Stimulated activated naive CD8-positive, alpha-beta T cell treated with anti-CD3 and anti-CD28 coated beads, Interleukin-15, Interleukin-2, amounts not matched to agents 100 ng/mL and 50 ng/mL, for 24 hours (primary cell): ENCODE results near the gene SMCO2.

Source experiments
- H3K27ac Mint-ChIP-seq: one replicate; pipeline ENCODE4 v1.8.0; 2021; ENCODE audit warnings: mild to moderate bottlenecking, mixed read lengths
- H3K27me3 Mint-ChIP-seq: one replicate; pipeline ENCODE4 v1.8.0; 2021; ENCODE audit warnings: mixed read lengths
- H3K36me3 Mint-ChIP-seq: one replicate; pipeline ENCODE4 v1.8.0; 2021; ENCODE audit warnings: low read depth, mixed read lengths
- H3K4me1 Mint-ChIP-seq: one replicate; pipeline ENCODE4 v1.8.0; 2021; ENCODE audit warnings: low read depth, mixed read lengths
- H3K4me3 Mint-ChIP-seq: one replicate; pipeline ENCODE4 v1.8.0; 2021; ENCODE audit warnings: mild to moderate bottlenecking, mixed read lengths
- H3K9me3 Mint-ChIP-seq: one replicate; pipeline ENCODE4 v1.8.0; 2021; ENCODE audit warnings: mixed read lengths

Gene SMCO2

GRCh38 chr12:27436768-27437167, 9.8 kb upstream of the SMCO2 start:
- peaks cover 14% of the 10 kb centered on the region for H3K4me1 Mint-ChIP-seq
- H3K36me3 Mint-ChIP-seq: no peaks in the 10 kb centered on the region
- H3K27ac Mint-ChIP-seq: no peak overlapping the region

GRCh38 chr12:27437839-27438238, 8.7 kb upstream of the SMCO2 start:
- Mint-ChIP-seq H3K4me1 (peaks cover 14% of the 10 kb centered on the region), H3K9me3 (no peaks in the 10 kb centered on the region), H3K36me3 (no peaks in the 10 kb centered on the region), H3K27me3 (peaks cover 9% of the 10 kb centered on the region), H3K27ac (no peak overlapping the region), H3K4me3 (no peak overlapping the region)

More at GRCh38 chr12:27436768-27437167, 9.8 kb upstream of the SMCO2 start:
- no peak overlapping the region for H3K4me3 Mint-ChIP-seq
- H3K9me3 Mint-ChIP-seq: no peaks in the 10 kb centered on the region
- peaks cover 9% of the 10 kb centered on the region for H3K27me3 Mint-ChIP-seq

GRCh38 chr12:27447761-27448160, 1.2 kb downstream of the SMCO2 start:
- H3K36me3 Mint-ChIP-seq: no peaks in the 10 kb centered on the region
- H3K4me3 Mint-ChIP-seq: no peak overlapping the region
- peaks cover 4% of the 10 kb centered on the region for H3K27me3 Mint-ChIP-seq
- no peaks in the 10 kb centered on the region for H3K9me3 Mint-ChIP-seq
- no peaks in the 10 kb centered on the region for H3K4me1 Mint-ChIP-seq
- H3K27ac Mint-ChIP-seq: no peak overlapping the region

GRCh38 chr12:27449026-27449425, 2.5 kb downstream of the SMCO2 start:
- no peak overlapping the region for H3K4me3 Mint-ChIP-seq
- no peaks in the 10 kb centered on the region for H3K9me3 Mint-ChIP-seq
- no peaks in the 10 kb centered on the region for H3K36me3 Mint-ChIP-seq
- H3K27ac Mint-ChIP-seq: no peak overlapping the region
- no peaks in the 10 kb centered on the region for H3K4me1 Mint-ChIP-seq
- H3K27me3 Mint-ChIP-seq: peaks cover 4% of the 10 kb centered on the region

- H3K27me3 Mint-ChIP-seq: peaks cover 4% of the 10 kb centered on the region
- H3K4me3 Mint-ChIP-seq: no peak overlapping the region
- no peak overlapping the region for H3K27ac Mint-ChIP-seq
- H3K36me3 Mint-ChIP-seq: no peaks in the 10 kb centered on the region
- H3K9me3 Mint-ChIP-seq: no peaks in the 10 kb centered on the region
- H3K4me1 Mint-ChIP-seq: no peaks in the 10 kb centered on the region
Measured at GRCh38 chr12:27449893-27450534, 3.5 kb downstream of the SMCO2 start.

- peaks cover 4% of the 10 kb centered on the region for H3K27me3 Mint-ChIP-seq
- no peak overlapping the region for H3K27ac Mint-ChIP-seq
- no peaks in the 10 kb centered on the region for H3K36me3 Mint-ChIP-seq
- H3K9me3 Mint-ChIP-seq: no peaks in the 10 kb centered on the region
- no peaks in the 10 kb centered on the region for H3K4me1 Mint-ChIP-seq
- no peak overlapping the region for H3K4me3 Mint-ChIP-seq
Measured at GRCh38 chr12:27451036-27451825, 4.7 kb downstream of the SMCO2 start.

- Mint-ChIP-seq H3K4me3 (no peak overlapping the region), H3K4me1 (peaks cover 8% of the 10 kb centered on the region), H3K36me3 (no peaks in the 10 kb centered on the region), H3K27ac (no peak overlapping the region), H3K9me3 (no peaks in the 10 kb centered on the region), H3K27me3 (peaks cover 4% of the 10 kb centered on the region)
Measured at GRCh38 chr12:27453421-27453820, 6.9 kb downstream of the SMCO2 start.

GRCh38 chr12:27455589-27455988, 9.1 kb downstream of the SMCO2 start:
- H3K4me3 Mint-ChIP-seq: no peak overlapping the region
- no peaks in the 10 kb centered on the region for H3K9me3 Mint-ChIP-seq
- H3K4me1 Mint-ChIP-seq: peaks cover 21% of the 10 kb centered on the region
- no peak overlapping the region for H3K27ac Mint-ChIP-seq
- H3K27me3 Mint-ChIP-seq: peaks cover 8% of the 10 kb centered on the region
- H3K36me3 Mint-ChIP-seq: no peaks in the 10 kb centered on the region

GRCh38 chr12:27456618-27457017, 10.1 kb downstream of the SMCO2 start:
- Mint-ChIP-seq H3K4me3 (no peak overlapping the region), H3K27me3 (peaks cover 8% of the 10 kb centered on the region), H3K36me3 (no peaks in the 10 kb centered on the region), H3K4me1 (peaks cover 32% of the 10 kb centered on the region), H3K27ac (no peak overlapping the region), H3K9me3 (no peaks in the 10 kb centered on the region)

GRCh38 chr12:27460471-27460978, 14.0 kb downstream of the SMCO2 start:
- Mint-ChIP-seq H3K9me3 (no peaks in the 10 kb centered on the region), H3K27ac (peak overlapping the region; percentile 84), H3K4me1 (peaks cover 58% of the 10 kb centered on the region), H3K4me3 (peak overlapping the region; percentile 67), H3K36me3 (no peaks in the 10 kb centered on the region), H3K27me3 (peaks cover 4% of the 10 kb centered on the region)

GRCh38 chr12:27462151-27462694, 15.7 kb downstream of the SMCO2 start:
- H3K36me3 Mint-ChIP-seq: no peaks in the 10 kb centered on the region
- no peaks in the 10 kb centered on the region for H3K9me3 Mint-ChIP-seq
- H3K4me3 Mint-ChIP-seq: no peak overlapping the region
- H3K4me1 Mint-ChIP-seq: peaks cover 55% of the 10 kb centered on the region
- H3K27ac Mint-ChIP-seq: no peak overlapping the region
- peaks cover 4% of the 10 kb centered on the region for H3K27me3 Mint-ChIP-seq

- H3K4me3 Mint-ChIP-seq: no peak overlapping the region
- H3K9me3 Mint-ChIP-seq: no peaks in the 10 kb centered on the region
- no peak overlapping the region for H3K27ac Mint-ChIP-seq
- H3K36me3 Mint-ChIP-seq: no peaks in the 10 kb centered on the region
- H3K4me1 Mint-ChIP-seq: peaks cover 55% of the 10 kb centered on the region
- H3K27me3 Mint-ChIP-seq: peaks cover 4% of the 10 kb centered on the region
Measured at GRCh38 chr12:27462851-27463250, 16.3 kb downstream of the SMCO2 start.

- Mint-ChIP-seq H3K9me3 (no peaks in the 10 kb centered on the region), H3K4me3 (no peak overlapping the region), H3K4me1 (peaks cover 55% of the 10 kb centered on the region), H3K27ac (peak overlapping the region; percentile 10), H3K27me3 (peaks cover 4% of the 10 kb centered on the region), H3K36me3 (no peaks in the 10 kb centered on the region)
Measured at GRCh38 chr12:27463511-27464219, 17.1 kb downstream of the SMCO2 start.

GRCh38 chr12:27464220-27464554, 17.7 kb downstream of the SMCO2 start:
- Mint-ChIP-seq H3K27ac (peak overlapping the region; percentile 10), H3K36me3 (no peaks in the 10 kb centered on the region), H3K9me3 (no peaks in the 10 kb centered on the region), H3K27me3 (peaks cover 2% of the 10 kb centered on the region), H3K4me1 (peaks cover 53% of the 10 kb centered on the region), H3K4me3 (no peak overlapping the region)

- Mint-ChIP-seq H3K27ac (no peak overlapping the region), H3K4me1 (peaks cover 28% of the 10 kb centered on the region), H3K36me3 (no peaks in the 10 kb centered on the region), H3K27me3 (no peaks in the 10 kb centered on the region), H3K9me3 (no peaks in the 10 kb centered on the region), H3K4me3 (no peak overlapping the region)
Measured at GRCh38 chr12:27467641-27468040, 21.1 kb downstream of the SMCO2 start.
